Panc1 (cell line): ENCODE measurements around the gene APLN. TPM values are rescaled to one million over a fixed set of nuclear protein-coding genes. Genes with fewer than 3 reads are reported as not detected.

Experiments
- ATAC-seq: fragments of 200-7000 bp; cut with Tn5 transposase; 2 replicates; pipeline ENCODE4 v1.9.1; 2020; ENCODE audit warnings: mild to moderate bottlenecking, moderate library complexity
- BruUV-seq: library from RNA; stranded (reverse); fragments of 400-500 nt; replicated peaks from 2 replicates; lab custom pipeline; 2021; lab: Mats Ljungman, UMichigan
- CTCF ChIA-PET: fragments of 300-600 bp; sonication (Branson Sonifier 250); formaldehyde crosslinking; loops from one replicate; lab custom pipeline; 2022; ENCODE audit warnings: antibody characterized with exemption; lab: Charles Lee
- POLR2A ChIA-PET: fragments of 300-600 bp; sonication (Branson Sonifier 250); formaldehyde crosslinking; loops from one replicate; lab custom pipeline; 2022; ENCODE audit warnings: antibody characterized with exemption; lab: Charles Lee
- DNase-seq: peaks from one replicate; pipeline ENCODE4 v3.0.0-alpha.2; 2010; ENCODE audit warnings: low read depth, low spot score
- H3K27ac ChIP-seq: 2 replicates; pipeline ENCODE4 v1.5.1; 2011; ENCODE audit warnings: mild to moderate bottlenecking, low read length, inconsistent platforms
- H3K27me3 ChIP-seq: fragments of 200-500 bp; sonication (Bioruptor generic); 2 replicates; pipeline ENCODE4 v1.6.0; 2014; ENCODE audit warnings: low read length, inconsistent platforms; ENCODE audit not compliant: control insufficient read depth, insufficient read depth
- H3K36me3 ChIP-seq: fragments of 200-500 bp; sonication (Bioruptor generic); 2 replicates; pipeline ENCODE4 v1.5.1; 2014; ENCODE audit warnings: inconsistent platforms, mild to moderate bottlenecking, low read length, moderate library complexity; ENCODE audit not compliant: control insufficient read depth, insufficient read depth
- H3K4me1 ChIP-seq: 2 replicates; pipeline ENCODE4 v1.5.1; 2011; ENCODE audit warnings: inconsistent platforms, mild to moderate bottlenecking, low read length, moderate library complexity; ENCODE audit not compliant: control insufficient read depth, insufficient read depth
- H3K4me3 ChIP-seq, 2 experiments: 2 replicates each; pipeline ENCODE4 v1.5.1; 2011 to 2012; ENCODE audit warnings: low read depth in 2 of 2, low read length in 2 of 2, mild to moderate bottlenecking in 2 of 2, inconsistent platforms in 1 of 2, moderate library complexity in 1 of 2
- H3K9me3 ChIP-seq: fragments of 200-500 bp; sonication (Bioruptor generic); 2 replicates; pipeline ENCODE4 v1.5.1; 2014; ENCODE audit warnings: low read depth, mild to moderate bottlenecking, inconsistent platforms, low read length, moderate library complexity; ENCODE audit not compliant: control insufficient read depth, insufficient read depth
- POLR2AphosphoS5 ChIP-seq: IDR thresholded peaks from 2 replicates; pipeline ENCODE4 v1.6.1; 2012; ENCODE audit warnings: mild to moderate bottlenecking, low read depth, low read length, moderate library complexity
- SIN3A ChIP-seq: IDR thresholded peaks from 2 replicates; pipeline ENCODE4 v1.6.1; 2012; ENCODE audit warnings: low read depth, mild to moderate bottlenecking, low read length, moderate library complexity, borderline replicate concordance; ENCODE audit not compliant: insufficient read depth
- TCF7L2 ChIP-seq: IDR thresholded peaks from 2 replicates; pipeline ENCODE4 v1.6.1; 2011; ENCODE audit warnings: mild to moderate bottlenecking, low read depth, low read length, inconsistent platforms
- in situ Hi-C: cut with HindIII; loops from 2 replicates; pipeline ENCODE4 v1.10.0; 2016; ENCODE audit warnings: low sequenced_read_pairs, low pct_unique_long_range_greater_than_20kb
- intact Hi-C: fragments of 100-400 bp; cut with micrococcal nuclease; formaldehyde crosslinking; loops from one replicate; pipeline ENCODE4 v1.10.0; 2022; ENCODE audit not compliant: unreplicated experiment
- total RNA-seq: library from RNA; stranded (reverse); gene quantifications from one replicate; pipeline ENCODE4 v1.2.1, GENCODE V29; 2021; ENCODE audit not compliant: unreplicated experiment
- TF ChIP-seq, protein P1 (sequence below): fragments of 450-650 bp; IDR thresholded peaks from 2 replicates; pipeline ENCODE4 v1.5.1; 2017; ENCODE audit warnings: mild to moderate bottlenecking
- TF ChIP-seq, protein P2 (sequence below), 2 experiments: IDR thresholded peaks; 2 replicates each; pipeline ENCODE4 v1.6.1; 2011 to 2012; ENCODE audit warnings: low read depth in 2 of 2, control low read depth in 1 of 2, low read length in 1 of 2, mild to moderate bottlenecking in 1 of 2, moderate library complexity in 1 of 2; ENCODE audit not compliant: insufficient read depth in 1 of 2

Gene APLN
- total RNA-seq, 1 experiment from 2014 or later: 1.1 TPM

DNA sequence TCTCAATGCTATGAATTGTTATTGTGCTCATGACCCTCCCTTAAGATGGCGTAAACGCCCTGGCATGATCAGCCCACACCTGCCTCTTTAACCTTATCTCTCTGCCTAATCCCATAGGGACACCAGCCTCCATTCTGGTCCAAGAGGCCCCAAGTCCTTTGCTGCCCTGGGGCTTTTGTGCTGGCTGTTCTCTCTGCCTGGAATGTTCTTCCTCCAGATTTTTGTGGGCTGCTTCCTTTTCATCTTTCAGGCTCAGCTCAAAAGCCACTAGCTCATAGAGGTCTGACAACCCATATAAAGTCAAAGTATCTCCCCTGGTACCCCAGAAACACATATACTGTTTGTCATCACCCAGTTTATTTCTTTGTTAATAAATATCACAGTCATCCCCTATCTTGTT is 42.4 kb downstream of the APLN start:
- TF ChIP-seq SIN3A (no peak), TCF7L2 (no peak), POLR2AphosphoS5 (no peak)
- TF ChIP-seq, protein P1, sequence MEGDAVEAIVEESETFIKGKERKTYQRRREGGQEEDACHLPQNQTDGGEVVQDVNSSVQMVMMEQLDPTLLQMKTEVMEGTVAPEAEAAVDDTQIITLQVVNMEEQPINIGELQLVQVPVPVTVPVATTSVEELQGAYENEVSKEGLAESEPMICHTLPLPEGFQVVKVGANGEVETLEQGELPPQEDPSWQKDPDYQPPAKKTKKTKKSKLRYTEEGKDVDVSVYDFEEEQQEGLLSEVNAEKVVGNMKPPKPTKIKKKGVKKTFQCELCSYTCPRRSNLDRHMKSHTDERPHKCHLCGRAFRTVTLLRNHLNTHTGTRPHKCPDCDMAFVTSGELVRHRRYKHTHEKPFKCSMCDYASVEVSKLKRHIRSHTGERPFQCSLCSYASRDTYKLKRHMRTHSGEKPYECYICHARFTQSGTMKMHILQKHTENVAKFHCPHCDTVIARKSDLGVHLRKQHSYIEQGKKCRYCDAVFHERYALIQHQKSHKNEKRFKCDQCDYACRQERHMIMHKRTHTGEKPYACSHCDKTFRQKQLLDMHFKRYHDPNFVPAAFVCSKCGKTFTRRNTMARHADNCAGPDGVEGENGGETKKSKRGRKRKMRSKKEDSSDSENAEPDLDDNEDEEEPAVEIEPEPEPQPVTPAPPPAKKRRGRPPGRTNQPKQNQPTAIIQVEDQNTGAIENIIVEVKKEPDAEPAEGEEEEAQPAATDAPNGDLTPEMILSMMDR: no peak
- TF ChIP-seq, protein P2, sequence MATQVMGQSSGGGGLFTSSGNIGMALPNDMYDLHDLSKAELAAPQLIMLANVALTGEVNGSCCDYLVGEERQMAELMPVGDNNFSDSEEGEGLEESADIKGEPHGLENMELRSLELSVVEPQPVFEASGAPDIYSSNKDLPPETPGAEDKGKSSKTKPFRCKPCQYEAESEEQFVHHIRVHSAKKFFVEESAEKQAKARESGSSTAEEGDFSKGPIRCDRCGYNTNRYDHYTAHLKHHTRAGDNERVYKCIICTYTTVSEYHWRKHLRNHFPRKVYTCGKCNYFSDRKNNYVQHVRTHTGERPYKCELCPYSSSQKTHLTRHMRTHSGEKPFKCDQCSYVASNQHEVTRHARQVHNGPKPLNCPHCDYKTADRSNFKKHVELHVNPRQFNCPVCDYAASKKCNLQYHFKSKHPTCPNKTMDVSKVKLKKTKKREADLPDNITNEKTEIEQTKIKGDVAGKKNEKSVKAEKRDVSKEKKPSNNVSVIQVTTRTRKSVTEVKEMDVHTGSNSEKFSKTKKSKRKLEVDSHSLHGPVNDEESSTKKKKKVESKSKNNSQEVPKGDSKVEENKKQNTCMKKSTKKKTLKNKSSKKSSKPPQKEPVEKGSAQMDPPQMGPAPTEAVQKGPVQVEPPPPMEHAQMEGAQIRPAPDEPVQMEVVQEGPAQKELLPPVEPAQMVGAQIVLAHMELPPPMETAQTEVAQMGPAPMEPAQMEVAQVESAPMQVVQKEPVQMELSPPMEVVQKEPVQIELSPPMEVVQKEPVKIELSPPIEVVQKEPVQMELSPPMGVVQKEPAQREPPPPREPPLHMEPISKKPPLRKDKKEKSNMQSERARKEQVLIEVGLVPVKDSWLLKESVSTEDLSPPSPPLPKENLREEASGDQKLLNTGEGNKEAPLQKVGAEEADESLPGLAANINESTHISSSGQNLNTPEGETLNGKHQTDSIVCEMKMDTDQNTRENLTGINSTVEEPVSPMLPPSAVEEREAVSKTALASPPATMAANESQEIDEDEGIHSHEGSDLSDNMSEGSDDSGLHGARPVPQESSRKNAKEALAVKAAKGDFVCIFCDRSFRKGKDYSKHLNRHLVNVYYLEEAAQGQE (IDR thresholded peaks at IDR 0.05; ENCODE audit: insufficient read depth in 1 of 2, low read depth in 2 of 2, low read length in 1 of 2): no peak
- CTCF ChIA-PET: no interaction called here
- Histone ChIP-seq H3K36me3 (no peaks in the 10 kb centered on the region), H3K4me3 (no peak overlapping the region), H3K4me1 (no peaks in the 10 kb centered on the region), H3K27ac (no peak overlapping the region), H3K9me3 (no peaks in the 10 kb centered on the region), H3K27me3 (no peaks in the 10 kb centered on the region)
- ATAC-seq (no peak), DNase-seq (no peak)
- BruUV-seq: no TSS peak
- in situ Hi-C loops: no loop called here
- intact Hi-C loops: no loop called here
- POLR2A ChIA-PET: no interaction called here

DNA sequence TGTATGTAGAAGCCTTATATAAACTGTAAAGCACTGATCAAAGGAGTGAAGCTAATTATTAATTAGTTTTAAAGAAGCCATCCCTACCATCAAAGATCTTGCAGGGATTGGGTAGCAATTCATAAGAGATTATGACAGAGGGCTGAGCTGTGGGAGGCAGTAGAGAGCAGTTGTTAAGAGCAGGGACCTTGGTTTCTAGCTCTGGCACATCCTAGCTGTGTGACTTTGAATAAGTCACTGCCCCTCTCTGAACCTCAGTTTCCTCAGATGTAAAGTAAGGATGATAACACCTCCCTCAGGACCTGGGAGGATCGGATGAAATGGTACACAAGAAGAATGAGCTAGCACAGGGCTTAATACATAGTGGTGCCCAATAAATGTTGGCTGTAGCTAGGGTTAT is 45.4 kb downstream of the APLN start:
- no peaks in the 10 kb centered on the region for H3K9me3 ChIP-seq
- no peak for TF ChIP-seq SIN3A
- no peak for TF ChIP-seq POLR2AphosphoS5
- TF ChIP-seq, protein P1: no peak; the same call in 1 of the 2 replicates
- TF ChIP-seq, protein P2 (IDR thresholded peaks at IDR 0.05; ENCODE audit: insufficient read depth in 1 of 2, low read depth in 2 of 2, low read length in 1 of 2): no peak
- no peak for TF ChIP-seq TCF7L2
- CTCF ChIA-PET: interaction anchor here (0.5 to 1.8 kb wide), 3 partner anchors 9 to 296 kb away, joined by 3 to 4 read pairs (median 4); partner anchors contain the start of gene UTP14A
- intact Hi-C loops (loop anchor here (10.0 kb wide), 2 partner anchors 295 to 585 kb away; partner anchors contain the start of gene UTP14A), in situ Hi-C loops (no loop called here)
- H3K36me3 ChIP-seq: no peaks in the 10 kb centered on the region
- ATAC-seq (no peak), DNase-seq (no peak)
- BruUV-seq: no TSS peak
- H3K27ac ChIP-seq: no peak overlapping the region
- H3K27me3 ChIP-seq: no peaks in the 10 kb centered on the region
- H3K4me1 ChIP-seq: 0 out of 2 replicates have a peak, but pooled peaks cover 4% of the 10 kb centered on the region
- no peak overlapping the region for H3K4me3 ChIP-seq
- POLR2A ChIA-PET: interaction anchor here (0.5 kb wide), 1 partner anchor 30 kb away, joined by 3 read pairs; no protein-coding TSS in a partner anchor
